Measurements from ENCODE around the gene CSRNP2. TPM values are rescaled to one million over a fixed set of nuclear protein-coding genes. Genes with fewer than 3 reads are reported as not detected.
"Not testable (repeated sequence)": the region's sequence is repeated elsewhere in the genome, so short reads cannot be mapped to it uniquely, and the experiment has no call there.

CSRNP2 gene
- total RNA-seq, 1 donor from 2014 or later, result 49.0 TPM

DNA sequence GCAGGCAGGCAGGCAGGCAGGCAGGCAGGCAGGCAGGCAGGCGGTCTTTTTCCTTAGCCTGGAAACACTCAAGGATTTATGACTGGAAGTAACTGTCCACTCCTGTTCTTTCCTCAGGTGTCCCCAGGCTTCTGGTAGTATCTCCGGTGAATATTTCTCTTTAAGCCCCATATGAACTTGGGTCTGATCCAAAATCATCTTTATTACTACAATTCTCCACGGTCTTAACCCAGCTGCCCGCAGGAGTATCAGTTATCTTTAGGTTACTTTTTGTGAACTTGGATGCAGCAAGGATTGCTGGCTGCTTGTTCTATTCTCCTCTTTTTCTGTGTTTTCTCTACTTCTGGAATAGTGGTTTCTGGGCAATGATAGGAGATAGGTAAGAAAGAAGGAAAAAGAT lies 3.3 kb downstream of the CSRNP2 start:
- peaks cover 40% of the 10 kb centered on the region for H3K4me1 Mint-ChIP-seq (ENCODE audit: unreplicated experiment)

DNA sequence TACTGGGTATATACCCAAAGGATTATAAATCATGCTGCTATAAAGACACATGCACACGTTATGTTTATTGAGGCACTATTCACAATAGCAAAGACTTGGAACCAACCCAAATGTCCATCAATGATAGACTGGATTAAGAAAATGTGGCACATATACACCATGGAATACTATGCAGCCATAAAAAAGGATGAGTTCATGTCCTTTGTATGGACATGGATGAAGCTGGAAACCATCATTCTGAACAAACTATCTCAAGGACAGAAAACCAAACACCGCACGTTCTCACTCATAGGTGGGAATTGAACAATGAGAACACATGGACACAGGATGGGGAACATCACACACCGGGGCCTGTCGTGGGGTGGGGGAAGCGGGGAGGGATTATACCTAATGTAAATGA lies 4.5 kb downstream of the CSRNP2 start:
- H3K4me1 Mint-ChIP-seq (ENCODE audit: unreplicated experiment), result peaks cover 40% of the 10 kb centered on the region
- not testable (repeated sequence) for H3K27me3 Mint-ChIP-seq (ENCODE audit: unreplicated experiment); DNase-seq (ENCODE audit: extremely low spot score, unreplicated experiment); H3K27ac Mint-ChIP-seq (ENCODE audit: unreplicated experiment); H3K4me3 Mint-ChIP-seq (ENCODE audit: unreplicated experiment); H3K9me3 Mint-ChIP-seq (ENCODE audit: unreplicated experiment); H3K36me3 Mint-ChIP-seq (ENCODE audit: unreplicated experiment)

More for the DNA sequence above, 3.3 kb downstream of the CSRNP2 start:
- Mint-ChIP-seq H3K27ac (ENCODE audit: unreplicated experiment) (peak overlapping the region; percentile 52), H3K27me3 (ENCODE audit: unreplicated experiment) (no peaks in the 10 kb centered on the region), H3K9me3 (ENCODE audit: unreplicated experiment) (no peaks in the 10 kb centered on the region), H3K4me3 (ENCODE audit: unreplicated experiment) (no peak overlapping the region), H3K36me3 (ENCODE audit: unreplicated experiment) (peaks cover 8% of the 10 kb centered on the region)
- TF ChIP-seq, protein P1, sequence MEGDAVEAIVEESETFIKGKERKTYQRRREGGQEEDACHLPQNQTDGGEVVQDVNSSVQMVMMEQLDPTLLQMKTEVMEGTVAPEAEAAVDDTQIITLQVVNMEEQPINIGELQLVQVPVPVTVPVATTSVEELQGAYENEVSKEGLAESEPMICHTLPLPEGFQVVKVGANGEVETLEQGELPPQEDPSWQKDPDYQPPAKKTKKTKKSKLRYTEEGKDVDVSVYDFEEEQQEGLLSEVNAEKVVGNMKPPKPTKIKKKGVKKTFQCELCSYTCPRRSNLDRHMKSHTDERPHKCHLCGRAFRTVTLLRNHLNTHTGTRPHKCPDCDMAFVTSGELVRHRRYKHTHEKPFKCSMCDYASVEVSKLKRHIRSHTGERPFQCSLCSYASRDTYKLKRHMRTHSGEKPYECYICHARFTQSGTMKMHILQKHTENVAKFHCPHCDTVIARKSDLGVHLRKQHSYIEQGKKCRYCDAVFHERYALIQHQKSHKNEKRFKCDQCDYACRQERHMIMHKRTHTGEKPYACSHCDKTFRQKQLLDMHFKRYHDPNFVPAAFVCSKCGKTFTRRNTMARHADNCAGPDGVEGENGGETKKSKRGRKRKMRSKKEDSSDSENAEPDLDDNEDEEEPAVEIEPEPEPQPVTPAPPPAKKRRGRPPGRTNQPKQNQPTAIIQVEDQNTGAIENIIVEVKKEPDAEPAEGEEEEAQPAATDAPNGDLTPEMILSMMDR (IDR thresholded peaks at IDR 0.05), result no peak
- DNase-seq (ENCODE audit: extremely low spot score, unreplicated experiment), result no peak

DNA sequence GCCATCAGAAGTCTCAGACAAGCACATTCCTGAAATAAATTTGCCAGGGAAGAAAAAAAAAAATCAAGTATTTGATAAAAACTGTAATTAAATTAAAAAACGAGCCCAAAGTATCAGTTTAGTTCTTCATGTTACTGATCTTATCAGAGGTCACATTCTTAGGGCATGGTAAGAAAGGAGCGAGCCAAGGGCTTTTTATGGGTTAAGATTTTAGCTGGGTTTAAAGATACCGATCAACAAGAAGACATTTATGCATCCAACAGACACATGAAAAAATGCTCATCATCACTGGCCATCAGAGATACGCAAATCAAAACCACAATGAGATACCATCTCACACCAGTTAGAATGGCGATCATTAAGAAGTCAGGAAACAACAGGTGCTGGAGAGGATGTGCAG lies 5.0 kb downstream of the CSRNP2 start:
- H3K4me3 Mint-ChIP-seq (ENCODE audit: unreplicated experiment); H3K27ac Mint-ChIP-seq (ENCODE audit: unreplicated experiment); H3K27me3 Mint-ChIP-seq (ENCODE audit: unreplicated experiment); H3K9me3 Mint-ChIP-seq (ENCODE audit: unreplicated experiment); DNase-seq (ENCODE audit: extremely low spot score, unreplicated experiment): not testable (repeated sequence)
- H3K36me3 Mint-ChIP-seq (ENCODE audit: unreplicated experiment), result peaks cover 13% of the 10 kb centered on the region
- H3K4me1 Mint-ChIP-seq (ENCODE audit: unreplicated experiment), result peaks cover 36% of the 10 kb centered on the region

DNA sequence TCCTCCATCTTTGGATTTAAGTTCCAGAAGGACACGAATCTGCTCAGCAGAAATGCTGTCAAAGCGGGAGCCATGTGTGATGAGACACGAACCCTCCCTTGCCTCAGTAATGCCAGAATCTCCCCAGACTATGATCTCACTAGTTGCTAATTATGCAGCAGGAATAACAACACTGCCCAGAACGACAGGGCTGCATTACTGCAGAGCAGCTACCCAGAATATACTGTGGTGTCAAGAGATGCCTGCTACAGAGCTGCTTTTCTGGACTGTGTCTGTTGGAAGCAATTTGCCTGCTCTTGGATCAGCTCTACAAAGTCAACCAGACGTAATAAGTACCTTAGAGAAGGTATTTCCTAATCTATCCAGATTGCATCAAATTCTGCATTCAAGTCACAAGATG lies 5.5 kb downstream of the CSRNP2 start:
- TF ChIP-seq, protein P1 (IDR thresholded peaks at IDR 0.05), result no peak
- Mint-ChIP-seq H3K27me3 (ENCODE audit: unreplicated experiment) (no peaks in the 10 kb centered on the region), H3K4me3 (ENCODE audit: unreplicated experiment) (no peak overlapping the region), H3K27ac (ENCODE audit: unreplicated experiment) (no peak overlapping the region), H3K9me3 (ENCODE audit: unreplicated experiment) (no peaks in the 10 kb centered on the region), H3K4me1 (ENCODE audit: unreplicated experiment) (peaks cover 36% of the 10 kb centered on the region), H3K36me3 (ENCODE audit: unreplicated experiment) (peaks cover 17% of the 10 kb centered on the region)
- no peak for DNase-seq (ENCODE audit: extremely low spot score, unreplicated experiment)

DNA sequence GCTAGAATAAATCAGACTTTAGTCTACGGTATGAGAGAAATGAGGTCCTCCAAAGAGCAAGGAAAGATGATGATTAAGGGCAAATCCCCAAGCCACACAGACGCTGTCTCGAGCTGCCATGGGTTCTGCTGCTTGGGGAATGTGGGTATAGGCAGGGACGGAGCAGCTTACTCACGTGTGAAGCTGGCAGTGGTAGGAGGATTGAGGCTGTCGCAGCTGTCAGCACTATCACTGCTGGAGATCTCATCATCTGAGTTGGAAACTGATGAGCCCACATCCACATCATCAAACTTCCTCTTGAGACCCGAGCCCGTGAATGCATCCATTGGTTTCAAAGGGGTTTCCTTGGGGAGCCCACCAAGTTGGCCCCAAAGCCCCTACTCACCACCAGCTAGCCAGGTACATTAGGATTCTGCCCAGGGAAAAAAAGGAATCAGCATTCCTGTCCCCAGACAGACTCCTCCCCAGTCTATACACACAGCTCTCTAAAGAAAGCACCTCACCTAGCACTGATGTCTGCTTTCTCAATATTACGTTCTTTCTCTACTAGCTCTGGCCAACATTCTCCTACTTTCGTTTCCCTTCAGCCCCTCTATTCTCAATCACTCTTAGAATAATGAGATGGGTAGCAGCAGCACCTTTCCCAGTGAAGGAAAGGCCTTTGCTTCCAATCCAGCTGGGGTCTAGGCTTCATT lies 7.0 kb downstream of the CSRNP2 start:
- Mint-ChIP-seq H3K36me3 (ENCODE audit: unreplicated experiment) (peaks cover 22% of the 10 kb centered on the region), H3K4me3 (ENCODE audit: unreplicated experiment) (no peak overlapping the region), H3K4me1 (ENCODE audit: unreplicated experiment) (peaks cover 25% of the 10 kb centered on the region), H3K9me3 (ENCODE audit: unreplicated experiment) (no peaks in the 10 kb centered on the region), H3K27ac (ENCODE audit: unreplicated experiment) (peak overlapping the region; percentile 6), H3K27me3 (ENCODE audit: unreplicated experiment) (no peaks in the 10 kb centered on the region)
- TF ChIP-seq, protein P1 (IDR thresholded peaks at IDR 0.05), result no peak
- DNase-seq (ENCODE audit: extremely low spot score, unreplicated experiment), result no peak

DNA sequence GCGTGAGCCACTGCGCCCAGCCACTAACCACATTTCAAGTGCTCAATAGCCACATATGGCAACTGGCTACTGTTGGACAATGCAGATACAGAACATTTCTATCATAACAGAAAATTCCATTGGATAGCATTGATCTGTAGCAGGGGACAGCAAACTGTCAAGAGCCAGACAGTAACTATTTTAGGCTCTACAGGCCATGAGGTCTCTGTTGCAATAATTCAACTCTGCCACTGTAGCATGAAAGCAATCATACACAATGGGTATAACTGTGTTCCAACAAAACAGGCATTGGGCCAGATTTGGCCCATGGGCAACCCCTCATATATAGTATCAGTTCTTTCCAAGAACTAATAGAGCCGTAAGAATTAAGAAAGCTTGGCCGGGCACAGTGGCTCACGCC lies 8.0 kb downstream of the CSRNP2 start:
- Mint-ChIP-seq H3K27ac (ENCODE audit: unreplicated experiment) (no peak overlapping the region), H3K27me3 (ENCODE audit: unreplicated experiment) (no peaks in the 10 kb centered on the region), H3K4me3 (ENCODE audit: unreplicated experiment) (no peak overlapping the region), H3K9me3 (ENCODE audit: unreplicated experiment) (no peaks in the 10 kb centered on the region), H3K36me3 (ENCODE audit: unreplicated experiment) (peaks cover 18% of the 10 kb centered on the region), H3K4me1 (ENCODE audit: unreplicated experiment) (peaks cover 18% of the 10 kb centered on the region)
- TF ChIP-seq, protein P1 (IDR thresholded peaks at IDR 0.05), result no peak
- no peak for DNase-seq (ENCODE audit: extremely low spot score, unreplicated experiment)

Data from osteocyte (in vitro differentiated cells).